Measurements from ENCODE around the gene TAF5L.

Gene TAF5L

GRCh38 chr1:229619002-229619401 lies 6.9 kb downstream of the TAF5L start:
- H3K79me2 ChIP-seq (ENCODE audit: control insufficient read depth, insufficient read depth, low read length), result peaks cover 34% of the 10 kb centered on the region
- H3K4ac ChIP-seq (ENCODE audit: low read depth, low read length), result no peak overlapping the region
- H2AK5ac ChIP-seq (ENCODE audit: low read length), result no peak overlapping the region
- no peak overlapping the region for H3K18ac ChIP-seq (ENCODE audit: low read length)
- H3K79me1 ChIP-seq (ENCODE audit: low read length), result peaks cover 33% of the 10 kb centered on the region
- H2BK15ac ChIP-seq (replicated peaks; ENCODE audit: low read depth), result no peak overlapping the region
- H3K27ac ChIP-seq (ENCODE audit: low read depth, low read length), result no peak overlapping the region
- H4K8ac ChIP-seq (ENCODE audit: low read depth, low read length), result no peak overlapping the region
- H2BK5ac ChIP-seq (ENCODE audit: low read length), result no peak overlapping the region
- no peak overlapping the region for H3K4me3 ChIP-seq (ENCODE audit: low read length)
- H3K36me3 ChIP-seq (ENCODE audit: control insufficient read depth, insufficient read depth, low read length), result no peaks in the 10 kb centered on the region
- H3K23ac ChIP-seq (ENCODE audit: low read length), result no peak overlapping the region
- H3K56ac ChIP-seq (ENCODE audit: low read length), result no peak overlapping the region
- no peak overlapping the region for H3K4me2 ChIP-seq (ENCODE audit: low read length)
- no peak for DNase-seq
- no peak overlapping the region for H3K9ac ChIP-seq (ENCODE audit: low read length)
- H2BK120ac ChIP-seq (ENCODE audit: low read depth, low read length), result no peak overlapping the region
- H3K4me1 ChIP-seq (ENCODE audit: control insufficient read depth, low read depth, low read length), result no peaks in the 10 kb centered on the region
- H4K5ac ChIP-seq (ENCODE audit: low read length), result no peak overlapping the region
- no peaks in the 10 kb centered on the region for H3K27me3 ChIP-seq (ENCODE audit: insufficient read depth, low read length, poor library complexity)

DNA sequence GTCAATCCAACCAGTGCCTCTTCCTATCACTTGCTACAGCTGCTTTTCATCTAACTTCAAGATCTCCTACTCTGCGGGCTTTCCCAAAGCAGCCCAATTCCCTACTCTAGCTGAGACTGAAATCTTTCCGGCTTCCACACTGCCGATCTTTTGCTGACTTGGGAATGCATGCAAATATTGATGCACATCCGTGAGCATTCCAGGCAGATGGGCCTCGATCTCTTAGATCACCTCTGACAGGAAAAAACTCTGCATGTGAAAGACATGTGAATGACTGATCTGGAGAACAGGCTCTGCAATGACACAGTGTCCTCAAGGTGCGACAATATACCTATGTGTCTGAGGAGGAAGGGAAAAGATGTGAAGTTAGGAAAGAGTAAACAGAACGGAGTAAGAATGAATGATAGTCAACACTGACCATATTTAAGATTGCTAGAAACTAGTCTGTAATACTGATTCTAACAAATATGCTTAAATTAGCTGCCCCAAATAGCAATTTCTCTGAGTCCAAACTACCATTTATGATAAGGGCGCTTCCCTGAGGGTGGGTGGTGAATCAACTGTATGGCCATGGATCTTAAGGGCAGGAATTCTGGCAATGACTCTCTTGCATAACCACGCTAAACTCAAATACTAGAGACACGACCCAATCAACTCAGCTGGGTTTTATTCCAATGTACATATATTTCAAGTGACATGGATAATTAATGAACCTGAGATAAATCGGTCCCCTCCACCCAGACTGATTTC lies 8.4 kb downstream of the TAF5L start:
- Histone ChIP-seq H3K79me1 (ENCODE audit: low read length) (peaks cover 26% of the 10 kb centered on the region), H3K4ac (ENCODE audit: low read depth, low read length) (no peak overlapping the region), H3K9ac (ENCODE audit: low read length) (no peak overlapping the region), H3K18ac (ENCODE audit: low read length) (no peak overlapping the region), H2BK120ac (ENCODE audit: low read depth, low read length) (no peak overlapping the region), H3K36me3 (ENCODE audit: control insufficient read depth, insufficient read depth, low read length) (no peaks in the 10 kb centered on the region), H2BK5ac (ENCODE audit: low read length) (no peak overlapping the region), H3K4me2 (ENCODE audit: low read length) (no peak overlapping the region), H3K23ac (ENCODE audit: low read length) (no peak overlapping the region), H2AK5ac (ENCODE audit: low read length) (no peak overlapping the region), H4K8ac (ENCODE audit: low read depth, low read length) (no peak overlapping the region), H4K5ac (ENCODE audit: low read length) (no peak overlapping the region), H3K4me1 (ENCODE audit: control insufficient read depth, low read depth, low read length) (no peaks in the 10 kb centered on the region), H3K27me3 (ENCODE audit: insufficient read depth, low read length, poor library complexity) (no peaks in the 10 kb centered on the region), H3K79me2 (ENCODE audit: control insufficient read depth, insufficient read depth, low read length) (peaks cover 24% of the 10 kb centered on the region), H3K56ac (ENCODE audit: low read length) (no peak overlapping the region), H2BK15ac (replicated peaks; ENCODE audit: low read depth) (no peak overlapping the region), H3K4me3 (ENCODE audit: low read length) (no peak overlapping the region), H3K27ac (ENCODE audit: low read depth, low read length) (no peak overlapping the region)
- no CpG with 5 or more reads among the region's 11 CpGs for WGBS (ENCODE audit: extremely low coverage, insufficient coverage, low lambda C conversion rate)
- no peak for DNase-seq

DNA sequence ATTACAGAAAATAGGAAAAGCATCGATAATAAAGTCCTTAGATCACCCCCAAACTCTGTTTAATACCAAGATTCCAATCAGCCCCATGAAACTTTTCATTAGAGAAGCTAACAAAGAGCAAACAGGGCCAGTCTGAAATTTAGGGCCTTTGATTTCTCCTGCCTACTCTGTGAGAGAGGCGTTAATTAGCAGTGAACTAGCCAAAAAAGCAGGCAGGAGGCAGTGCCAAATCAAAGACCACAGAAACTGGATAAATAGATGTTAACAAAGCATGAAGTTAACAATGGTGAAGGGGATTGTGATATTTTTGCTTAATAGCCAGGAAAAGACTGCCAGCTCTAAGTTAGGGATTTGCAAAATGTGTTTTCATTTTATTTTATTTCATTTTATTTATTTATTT lies 11.2 kb downstream of the TAF5L start:
- Histone ChIP-seq H3K4me2 (ENCODE audit: low read length) (no peak overlapping the region), H2BK120ac (ENCODE audit: low read depth, low read length) (no peak overlapping the region), H4K5ac (ENCODE audit: low read length) (no peak overlapping the region), H3K4ac (ENCODE audit: low read depth, low read length) (no peak overlapping the region), H3K27me3 (ENCODE audit: insufficient read depth, low read length, poor library complexity) (no peaks in the 10 kb centered on the region), H3K9ac (ENCODE audit: low read length) (no peak overlapping the region), H3K56ac (ENCODE audit: low read length) (no peak overlapping the region), H2BK5ac (ENCODE audit: low read length) (no peak overlapping the region), H3K36me3 (ENCODE audit: control insufficient read depth, insufficient read depth, low read length) (no peaks in the 10 kb centered on the region), H3K79me1 (ENCODE audit: low read length) (peaks cover 17% of the 10 kb centered on the region), H3K4me1 (ENCODE audit: control insufficient read depth, low read depth, low read length) (no peaks in the 10 kb centered on the region), H3K18ac (ENCODE audit: low read length) (no peak overlapping the region), H2AK5ac (ENCODE audit: low read length) (no peak overlapping the region), H3K23ac (ENCODE audit: low read length) (no peak overlapping the region), H3K79me2 (ENCODE audit: control insufficient read depth, insufficient read depth, low read length) (peaks cover 14% of the 10 kb centered on the region), H2BK15ac (replicated peaks; ENCODE audit: low read depth) (no peak overlapping the region), H4K8ac (ENCODE audit: low read depth, low read length) (no peak overlapping the region), H3K27ac (ENCODE audit: low read depth, low read length) (no peak overlapping the region), H3K4me3 (ENCODE audit: low read length) (no peak overlapping the region)
- no CpG with 5 or more reads among the region's 2 CpGs for WGBS (ENCODE audit: extremely low coverage, insufficient coverage, low lambda C conversion rate)
- DNase-seq, result no peak

- no peak overlapping the region for H3K27ac ChIP-seq (ENCODE audit: low read depth, low read length)
- H2AK5ac ChIP-seq (ENCODE audit: low read length), result no peak overlapping the region
- H3K79me2 ChIP-seq (ENCODE audit: control insufficient read depth, insufficient read depth, low read length), result peaks cover 9% of the 10 kb centered on the region
- H3K4me1 ChIP-seq (ENCODE audit: control insufficient read depth, low read depth, low read length), result no peaks in the 10 kb centered on the region
- no peak overlapping the region for H4K5ac ChIP-seq (ENCODE audit: low read length)
- H3K36me3 ChIP-seq (ENCODE audit: control insufficient read depth, insufficient read depth, low read length), result no peaks in the 10 kb centered on the region
- H3K18ac ChIP-seq (ENCODE audit: low read length), result no peak overlapping the region
- WGBS (ENCODE audit: extremely low coverage, insufficient coverage, low lambda C conversion rate), result no CpG with 5 or more reads among the region's 5 CpGs
- no peak overlapping the region for H3K4me2 ChIP-seq (ENCODE audit: low read length)
- H3K9ac ChIP-seq (ENCODE audit: low read length), result no peak overlapping the region
- peaks cover 12% of the 10 kb centered on the region for H3K79me1 ChIP-seq (ENCODE audit: low read length)
- H3K56ac ChIP-seq (ENCODE audit: low read length), result no peak overlapping the region
- no peak overlapping the region for H2BK120ac ChIP-seq (ENCODE audit: low read depth, low read length)
- no peak overlapping the region for H3K4ac ChIP-seq (ENCODE audit: low read depth, low read length)
- DNase-seq, result no peak
- H3K4me3 ChIP-seq (ENCODE audit: low read length), result no peak overlapping the region
- no peak overlapping the region for H3K23ac ChIP-seq (ENCODE audit: low read length)
- no peak overlapping the region for H4K8ac ChIP-seq (ENCODE audit: low read depth, low read length)
- H2BK5ac ChIP-seq (ENCODE audit: low read length), result no peak overlapping the region
- H3K27me3 ChIP-seq (ENCODE audit: insufficient read depth, low read length, poor library complexity), result no peaks in the 10 kb centered on the region
- no peak overlapping the region for H2BK15ac ChIP-seq (replicated peaks; ENCODE audit: low read depth)
Observed at GRCh38 chr1:229613938-229614337, 12.0 kb downstream of the TAF5L start.

GRCh38 chr1:229608590-229608989 lies 17.3 kb downstream of the TAF5L start:
- H2BK120ac ChIP-seq (ENCODE audit: low read depth, low read length), result no peak overlapping the region
- no peak overlapping the region for H2BK15ac ChIP-seq (replicated peaks; ENCODE audit: low read depth)
- no peak overlapping the region for H4K8ac ChIP-seq (ENCODE audit: low read depth, low read length)
- no peaks in the 10 kb centered on the region for H3K36me3 ChIP-seq (ENCODE audit: control insufficient read depth, insufficient read depth, low read length)
- H3K4me3 ChIP-seq (ENCODE audit: low read length), result no peak overlapping the region
- no peaks in the 10 kb centered on the region for H3K27me3 ChIP-seq (ENCODE audit: insufficient read depth, low read length, poor library complexity)
- no peak overlapping the region for H3K56ac ChIP-seq (ENCODE audit: low read length)
- DNase-seq, result no peak
- no peak overlapping the region for H2AK5ac ChIP-seq (ENCODE audit: low read length)
- no peak overlapping the region for H3K27ac ChIP-seq (ENCODE audit: low read depth, low read length)
- H3K79me1 ChIP-seq (ENCODE audit: low read length), result no peaks in the 10 kb centered on the region
- H2BK5ac ChIP-seq (ENCODE audit: low read length), result no peak overlapping the region
- H3K18ac ChIP-seq (ENCODE audit: low read length), result no peak overlapping the region
- no CpG with 5 or more reads among the region's 2 CpGs for WGBS (ENCODE audit: extremely low coverage, insufficient coverage, low lambda C conversion rate)
- H3K9ac ChIP-seq (ENCODE audit: low read length), result no peak overlapping the region
- no peak overlapping the region for H4K5ac ChIP-seq (ENCODE audit: low read length)
- no peaks in the 10 kb centered on the region for H3K4me1 ChIP-seq (ENCODE audit: control insufficient read depth, low read depth, low read length)
- no peak overlapping the region for H3K23ac ChIP-seq (ENCODE audit: low read length)
- no peak overlapping the region for H3K4me2 ChIP-seq (ENCODE audit: low read length)
- H3K4ac ChIP-seq (ENCODE audit: low read depth, low read length), result no peak overlapping the region
- H3K79me2 ChIP-seq (ENCODE audit: control insufficient read depth, insufficient read depth, low read length), result no peaks in the 10 kb centered on the region

GRCh38 chr1:229607370-229607769 lies 18.6 kb downstream of the TAF5L start:
- H3K9ac ChIP-seq (ENCODE audit: low read length), result no peak overlapping the region
- H2BK15ac ChIP-seq (replicated peaks; ENCODE audit: low read depth), result no peak overlapping the region
- peaks cover under 1% of the 10 kb centered on the region for H3K36me3 ChIP-seq (ENCODE audit: control insufficient read depth, insufficient read depth, low read length)
- H2BK5ac ChIP-seq (ENCODE audit: low read length), result no peak overlapping the region
- no peaks in the 10 kb centered on the region for H3K79me2 ChIP-seq (ENCODE audit: control insufficient read depth, insufficient read depth, low read length)
- H3K4me1 ChIP-seq (ENCODE audit: control insufficient read depth, low read depth, low read length), result no peaks in the 10 kb centered on the region
- no peak overlapping the region for H2BK120ac ChIP-seq (ENCODE audit: low read depth, low read length)
- no peak overlapping the region for H3K4me3 ChIP-seq (ENCODE audit: low read length)
- no peak overlapping the region for H4K8ac ChIP-seq (ENCODE audit: low read depth, low read length)
- no peak overlapping the region for H3K18ac ChIP-seq (ENCODE audit: low read length)
- no peak overlapping the region for H3K56ac ChIP-seq (ENCODE audit: low read length)
- WGBS (ENCODE audit: extremely low coverage, insufficient coverage, low lambda C conversion rate), result no CpG with 5 or more reads among the region's 2 CpGs
- no peaks in the 10 kb centered on the region for H3K27me3 ChIP-seq (ENCODE audit: insufficient read depth, low read length, poor library complexity)
- H2AK5ac ChIP-seq (ENCODE audit: low read length), result no peak overlapping the region
- no peak overlapping the region for H3K23ac ChIP-seq (ENCODE audit: low read length)
- no peak for DNase-seq
- no peak overlapping the region for H3K4me2 ChIP-seq (ENCODE audit: low read length)
- no peak overlapping the region for H3K4ac ChIP-seq (ENCODE audit: low read depth, low read length)
- H4K5ac ChIP-seq (ENCODE audit: low read length), result no peak overlapping the region
- H3K79me1 ChIP-seq (ENCODE audit: low read length), result no peaks in the 10 kb centered on the region
- no peak overlapping the region for H3K27ac ChIP-seq (ENCODE audit: low read depth, low read length)
